Measurements from ENCODE around the gene NET1. TPM values are rescaled to one million over a fixed set of nuclear protein-coding genes. Genes with fewer than 3 reads are reported as not detected.
"Not testable (repeated sequence)": the region's sequence is repeated elsewhere in the genome, so short reads cannot be mapped to it uniquely, and the experiment has no call there.

Gene NET1
- total RNA-seq, 1 donor from 2014 or later: 16.5 TPM

DNA sequence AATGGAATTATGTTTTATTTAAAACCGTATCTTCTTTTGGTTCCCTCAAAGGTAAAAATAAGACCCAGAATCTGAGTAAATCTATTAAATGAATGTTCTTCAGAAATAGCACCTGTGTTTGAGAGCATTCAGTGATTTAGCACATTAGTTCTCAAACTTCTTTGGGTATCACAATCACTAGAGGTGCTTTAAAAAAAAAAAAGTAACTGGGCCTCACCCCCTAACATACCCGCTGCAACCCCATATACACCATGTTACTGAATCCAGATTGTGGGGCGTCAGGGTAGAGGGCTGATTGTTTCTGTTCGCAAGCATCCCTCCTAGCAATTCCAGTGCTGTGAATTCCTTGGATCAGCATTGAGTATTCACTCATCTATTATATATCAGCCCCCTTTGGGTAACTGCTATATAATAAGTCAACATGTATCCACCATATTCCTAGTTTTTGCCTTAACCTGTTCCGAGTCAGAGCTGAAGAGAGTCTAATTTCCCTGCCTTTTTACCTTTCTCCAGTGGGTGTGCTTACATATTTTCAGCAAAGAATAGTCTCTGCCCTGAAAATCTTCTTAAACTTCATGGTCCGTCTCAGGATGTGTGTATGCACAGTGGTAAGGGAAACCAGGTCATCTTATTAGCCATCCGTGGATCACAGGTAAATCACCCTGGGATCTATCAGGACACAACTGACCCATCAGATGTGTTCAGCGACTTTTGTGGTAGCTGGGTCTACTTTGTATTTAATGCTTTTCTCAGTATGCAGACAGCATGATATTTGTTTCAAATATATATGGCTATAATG lies 46.8 kb downstream of the NET1 start:
- DNase-seq (no peak), ATAC-seq (no peak)
- intact Hi-C loops (cut with micrococcal nuclease): no loop called here

GRCh38 chr10:5460468-5461202 lies 48.3 kb downstream of the NET1 start:
- ATAC-seq: no peak
- DNase-seq: no peak
- intact Hi-C loops (cut with micrococcal nuclease): no loop called here

DNA sequence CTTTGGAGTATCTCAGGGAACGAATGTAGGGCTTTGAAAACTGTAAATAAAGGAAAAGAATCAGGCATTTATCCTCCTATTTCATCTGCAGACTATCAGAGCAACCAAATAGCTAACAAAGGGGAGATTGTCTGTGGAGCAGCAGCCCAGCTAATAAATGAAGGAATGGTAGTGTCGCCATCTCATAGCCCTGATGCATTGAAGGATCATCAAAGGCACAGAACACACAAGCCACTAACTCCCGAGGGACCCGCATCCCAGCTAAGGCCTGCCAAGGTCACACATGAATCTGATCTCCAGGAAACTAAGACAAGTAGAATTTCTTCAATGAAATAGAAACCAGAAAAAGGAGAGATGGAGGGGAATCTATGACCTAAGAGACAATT lies 48.8 kb downstream of the NET1 start:
- intact Hi-C loops (cut with micrococcal nuclease): no loop called here
- no peak for ATAC-seq
- DNase-seq: no peak

- intact Hi-C loops (cut with micrococcal nuclease): no loop called here
- ATAC-seq (no peak), DNase-seq (no peak)
These were observed 49.8 kb downstream of the NET1 start for GRCh38 chr10:5461914-5462840.

- no peak for ATAC-seq
- intact Hi-C loops (cut with micrococcal nuclease): no loop called here
- DNase-seq: no peak
These were observed 50.5 kb downstream of the NET1 start for GRCh38 chr10:5462841-5463293.

DNA sequence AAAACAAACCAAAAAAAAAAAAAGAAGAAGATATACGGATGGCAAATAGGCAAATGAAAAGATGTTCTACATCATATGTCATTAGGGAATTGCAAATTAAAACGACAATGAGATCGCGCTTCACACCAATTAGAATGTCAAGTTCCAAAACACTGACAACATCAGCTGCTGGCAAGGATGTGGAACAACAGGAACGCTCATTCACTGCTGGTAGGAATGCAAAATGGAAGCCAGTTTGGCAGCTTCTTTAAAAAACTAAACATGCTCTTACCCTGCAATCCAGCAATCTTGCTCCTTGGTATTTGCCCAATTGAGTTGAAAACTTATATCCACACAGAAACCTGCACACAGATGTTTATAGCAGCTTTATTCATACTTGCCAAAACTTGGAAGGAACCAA lies 52.2 kb downstream of the NET1 start:
- intact Hi-C loops (cut with micrococcal nuclease): no loop called here
- no peak for DNase-seq
- ATAC-seq: no peak

GRCh38 chr10:5465976-5466450 lies 53.7 kb downstream of the NET1 start:
- intact Hi-C loops (cut with micrococcal nuclease): no loop called here
- DNase-seq (no peak), ATAC-seq (no peak)

DNA sequence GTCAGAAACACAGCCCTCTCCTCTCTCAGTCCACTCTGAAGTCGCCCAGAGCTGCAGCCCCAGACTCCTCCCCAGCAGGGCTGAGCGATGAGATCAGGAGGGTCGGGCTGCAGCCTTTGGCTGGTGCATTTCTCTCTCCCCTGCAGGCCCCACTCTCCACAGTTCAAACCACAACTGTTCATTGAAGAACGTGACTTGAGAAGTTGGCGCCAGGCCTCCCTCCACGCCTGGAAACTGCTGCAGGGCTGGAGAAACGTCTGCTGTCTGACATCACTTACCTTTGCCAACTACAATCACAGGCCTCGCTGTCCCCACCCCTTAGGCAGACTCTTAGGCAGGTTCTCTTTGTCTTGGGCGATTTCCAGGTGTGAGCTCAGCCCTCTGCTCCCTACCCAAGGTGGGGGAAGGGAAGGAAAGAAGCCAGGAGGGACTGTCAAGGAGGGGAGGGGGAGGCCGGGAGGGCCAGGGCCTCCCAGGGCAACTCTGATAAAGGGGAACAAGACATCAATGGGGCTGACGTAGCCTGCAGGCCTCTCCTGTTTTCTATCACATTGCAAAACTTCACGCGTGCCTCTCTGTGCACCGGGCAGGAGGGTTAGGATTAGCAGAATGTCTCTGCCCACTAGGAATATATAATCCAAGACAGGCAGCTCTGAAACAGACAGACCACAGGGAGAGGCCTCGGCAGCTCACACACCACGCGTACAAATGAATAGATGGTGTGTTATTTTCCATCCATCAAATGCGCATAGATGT lies 54.3 kb downstream of the NET1 start:
- intact Hi-C loops (cut with micrococcal nuclease): no loop called here
- ATAC-seq (peak; percentile 51), DNase-seq (no peak)

DNA sequence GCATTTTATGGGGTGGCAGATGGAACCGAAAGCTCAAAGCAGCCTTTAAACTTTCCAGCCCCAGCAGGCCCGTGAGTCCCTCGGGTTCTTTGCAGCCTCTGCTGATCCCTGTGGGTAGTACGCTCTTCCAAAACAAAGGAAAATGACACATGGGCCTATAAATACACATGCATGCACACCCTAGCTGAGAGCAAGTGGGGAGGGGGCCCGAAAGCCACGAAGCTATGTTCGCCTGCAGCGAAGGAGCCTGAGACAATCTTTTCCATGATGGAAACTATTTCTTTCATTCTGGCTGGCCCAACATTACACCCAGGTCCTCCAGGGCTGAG lies 54.8 kb downstream of the NET1 start:
- ATAC-seq (no peak), DNase-seq (no peak)
- intact Hi-C loops (cut with micrococcal nuclease): no loop called here

DNA sequence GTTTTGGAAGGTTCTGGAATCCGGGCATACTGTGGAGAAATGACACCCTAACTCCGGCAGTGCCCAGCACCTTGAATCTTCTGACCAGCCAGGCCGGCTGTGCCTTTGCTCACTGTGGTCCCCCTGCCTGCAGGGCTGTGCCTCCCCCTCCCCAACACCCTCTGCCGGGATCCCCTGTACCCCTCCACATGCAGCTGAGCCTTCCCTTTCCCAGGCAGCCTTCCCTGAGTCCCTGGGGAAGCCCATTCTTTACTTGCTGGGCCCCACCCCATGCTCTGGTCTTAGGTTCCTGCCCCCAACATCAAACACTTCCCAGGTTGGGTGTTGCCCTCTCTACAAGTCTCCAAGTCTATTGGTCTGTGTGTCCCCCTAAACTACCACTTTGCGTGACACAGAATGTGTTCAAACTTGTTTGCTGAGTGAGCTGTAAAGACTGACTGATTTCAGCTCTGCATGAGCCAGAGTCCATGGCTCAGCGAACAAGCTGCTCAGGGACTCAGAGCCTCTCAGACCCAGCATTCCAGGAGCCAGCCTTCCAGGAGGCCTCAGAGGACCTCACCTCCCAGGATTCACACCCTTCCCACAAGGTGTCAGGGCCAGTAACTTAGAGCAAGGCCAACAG lies 55.4 kb downstream of the NET1 start:
- no peak for ATAC-seq
- DNase-seq: no peak
- intact Hi-C loops (cut with micrococcal nuclease): no loop called here

- intact Hi-C loops (cut with micrococcal nuclease): no loop called here
- no peak for DNase-seq
- ATAC-seq: peak; percentile 32
These were observed 56.1 kb downstream of the NET1 start for GRCh38 chr10:5468262-5469106.

DNA sequence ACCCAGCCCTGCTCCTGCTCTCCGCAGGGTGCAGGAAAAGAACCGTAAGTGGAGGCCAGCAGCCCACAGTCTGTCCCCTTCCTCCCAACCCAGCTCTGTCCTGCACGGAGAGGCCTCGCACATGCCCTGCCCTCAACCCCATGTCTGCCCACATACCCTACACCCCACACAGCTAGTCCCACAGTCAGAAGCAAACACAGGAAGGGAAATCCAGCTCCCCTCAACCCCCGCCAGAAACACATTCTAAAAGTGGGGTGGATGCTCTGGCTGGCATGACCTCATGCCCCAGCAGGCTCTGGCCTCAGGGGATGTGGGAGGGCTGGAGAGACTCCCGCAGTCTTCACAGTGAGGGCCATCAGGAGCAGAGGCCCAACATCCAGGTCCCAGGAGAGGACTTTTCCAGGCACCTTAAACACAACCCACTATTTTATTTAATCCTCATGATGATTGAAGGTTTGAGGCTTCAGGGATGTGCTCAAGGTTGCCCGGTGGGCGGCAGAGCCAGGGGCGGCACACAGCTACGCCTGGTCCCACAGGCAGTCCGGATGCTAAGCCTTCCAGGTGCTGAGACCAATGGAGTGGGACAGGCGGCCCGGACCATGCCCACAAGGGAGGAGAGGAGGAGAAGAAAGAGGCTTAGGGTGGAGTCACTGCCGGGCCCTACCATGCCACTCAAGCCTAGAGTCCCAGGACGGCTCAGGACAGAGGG lies 57.1 kb downstream of the NET1 start:
- DNase-seq (no peak), ATAC-seq (no peak)
- intact Hi-C loops (cut with micrococcal nuclease): no loop called here

DNA sequence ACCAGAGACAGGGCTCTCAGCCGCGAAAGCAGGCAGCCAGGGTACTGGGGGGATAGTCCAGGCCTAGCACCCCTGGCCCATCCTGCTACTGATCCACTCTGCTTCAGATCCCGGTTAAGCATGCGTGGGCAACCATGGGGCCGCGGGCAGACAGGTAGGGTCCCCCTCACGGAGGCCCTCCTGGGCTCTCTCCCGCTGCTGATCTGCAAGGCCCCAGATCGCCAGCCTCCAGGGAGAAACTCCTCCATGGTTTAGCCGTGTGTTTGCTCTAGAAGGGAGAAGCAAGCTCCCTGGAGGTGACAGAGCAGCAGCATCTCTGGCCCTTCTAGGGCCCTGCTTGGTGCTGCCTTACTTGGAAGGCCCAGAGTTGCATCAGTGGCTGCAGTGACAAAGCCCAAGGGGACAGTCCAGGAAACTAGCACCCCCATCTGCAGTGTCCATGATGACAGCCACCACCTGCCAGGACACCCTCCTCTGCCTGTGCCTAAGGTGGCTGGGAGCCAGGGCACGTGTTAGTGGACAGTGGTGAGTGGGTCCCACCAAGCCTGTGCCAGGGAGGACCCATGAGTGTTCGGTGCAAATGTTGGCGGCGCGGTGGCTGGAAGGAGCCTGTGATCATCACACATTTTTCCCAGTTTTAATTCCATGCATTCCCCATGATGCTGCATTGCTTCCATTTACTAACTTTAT lies 57.9 kb downstream of the NET1 start:
- intact Hi-C loops (cut with micrococcal nuclease): no loop called here
- ATAC-seq (no peak), DNase-seq (no peak)

DNA sequence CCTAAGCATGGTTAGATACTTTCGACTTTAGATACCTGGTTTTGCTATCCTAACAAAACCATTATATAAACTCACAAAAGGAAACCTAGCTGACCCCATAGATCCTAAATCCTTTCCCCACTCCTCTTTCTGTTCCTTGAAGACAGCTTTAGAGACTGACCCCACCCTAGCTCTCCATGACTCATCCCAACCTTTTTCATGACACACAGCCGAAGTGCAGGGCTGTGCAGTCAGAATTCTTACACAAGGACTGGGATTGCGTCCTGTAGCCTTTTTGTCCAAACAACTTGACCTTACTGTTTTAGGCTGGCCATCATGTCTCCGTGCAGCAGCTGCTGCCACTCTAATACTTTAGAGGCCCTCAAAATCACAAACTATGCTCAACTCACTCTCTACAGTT lies 62.3 kb downstream of the NET1 start:
- ATAC-seq; DNase-seq; intact Hi-C loops (cut with micrococcal nuclease): not testable (repeated sequence)

DNA sequence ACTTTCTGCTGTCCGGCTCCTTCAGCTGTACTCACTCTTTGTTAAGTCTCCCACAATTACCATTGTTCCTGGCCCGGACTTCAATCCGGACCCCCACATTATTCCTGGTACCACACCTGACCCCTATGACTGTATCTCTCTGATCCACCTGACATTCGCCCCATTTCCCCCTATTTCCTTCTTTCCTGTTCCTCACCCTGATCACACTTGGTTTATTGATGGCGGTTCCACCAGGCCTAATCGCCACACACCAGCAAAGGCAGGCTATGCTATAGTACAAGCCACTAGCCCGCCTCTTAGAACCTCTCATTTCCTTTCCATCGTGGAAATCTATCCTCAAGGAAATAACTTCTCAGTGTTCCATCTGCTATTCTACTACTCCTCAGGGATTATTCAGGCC lies 62.7 kb downstream of the NET1 start:
- intact Hi-C loops (cut with micrococcal nuclease); DNase-seq; ATAC-seq: not testable (repeated sequence)
